Measurements from ENCODE around the gene DHX34.

The DHX34 gene

GRCh38 chr19:47415953-47416642 lies 67.0 kb downstream of the DHX34 start:
- no peak for DNase-seq
- Histone ChIP-seq H3K27me3 (peaks cover 0 to 75% of the 10 kb centered on the region in 2 donors), H3K36me3 (peaks cover 0 to 8% (median 0%) of the 10 kb centered on the region in 3 donors), H3K27ac (no peak overlapping the region), H3K4me3 (no peak overlapping the region), H3K9me3 (no peaks in the 10 kb centered on the region), H3K4me1 (peaks cover 0 to 23% (median 9%) of the 10 kb centered on the region in 4 donors)
- intact Hi-C loops (cut with DNase I; ENCODE audit: low total_unique reads): no loop called here
- TF ChIP-seq CTCF (IDR thresholded peaks at IDR 0.05): no peak

DNA sequence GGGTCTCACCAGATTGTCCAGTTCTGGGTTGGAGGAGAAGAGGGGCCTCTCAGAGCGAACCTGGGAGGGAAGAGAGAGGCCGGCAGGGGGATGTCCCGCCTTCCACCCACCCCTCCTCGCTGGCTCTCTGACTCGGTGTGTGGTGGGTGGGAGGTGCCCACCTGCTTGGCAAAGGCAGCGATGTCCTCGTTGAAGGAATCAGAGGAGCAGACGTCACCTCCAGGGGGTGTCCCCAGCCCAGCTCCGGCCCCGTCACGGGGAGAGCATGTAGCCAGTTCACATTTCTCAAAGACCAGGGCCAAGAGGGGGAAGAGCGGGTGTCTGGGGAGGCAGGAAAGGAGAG lies 67.5 kb downstream of the DHX34 start:
- Histone ChIP-seq H3K27me3 (peaks cover 0 to 80% of the 10 kb centered on the region in 2 donors), H3K36me3 (peaks cover 0 to 8% (median 0%) of the 10 kb centered on the region in 3 donors), H3K9me3 (no peaks in the 10 kb centered on the region), H3K4me1 (peaks cover 0 to 27% (median 9%) of the 10 kb centered on the region in 4 donors), H3K4me3 (no peak overlapping the region), H3K27ac (no peak overlapping the region)
- intact Hi-C loops (cut with DNase I; ENCODE audit: low total_unique reads): no loop called here
- no peak for DNase-seq
- TF ChIP-seq CTCF (IDR thresholded peaks at IDR 0.05): no peak

DNA sequence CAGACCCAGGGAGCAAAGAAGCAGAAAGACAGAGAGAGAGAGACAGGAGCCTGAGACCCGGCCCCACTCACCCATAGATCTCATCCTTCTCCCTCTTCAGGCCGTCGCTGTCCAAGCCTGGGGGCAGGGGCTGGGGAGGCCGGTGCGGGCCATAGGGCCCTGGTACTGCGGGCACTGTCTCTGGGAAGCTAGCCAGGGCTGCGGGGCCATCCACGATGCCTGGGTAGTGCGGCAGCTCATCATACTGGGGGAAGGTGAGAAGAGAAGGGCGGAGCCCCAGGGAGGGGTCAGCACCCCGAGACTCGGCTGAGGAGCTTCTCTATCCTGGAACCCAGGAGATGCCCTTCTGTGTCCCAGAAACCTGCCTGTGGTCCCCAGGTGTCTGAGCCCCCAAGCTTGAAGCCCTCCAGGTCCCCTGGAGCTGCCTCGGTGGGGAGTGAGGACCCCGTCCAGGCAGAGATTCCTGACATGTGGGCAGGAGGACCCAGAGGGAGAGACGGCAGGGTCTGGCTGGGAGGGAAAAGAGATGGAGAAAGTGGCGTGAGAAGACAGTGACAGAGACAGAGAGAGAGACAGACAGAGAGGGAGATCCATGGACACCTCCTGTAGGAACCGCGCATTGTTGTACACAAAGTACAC lies 68.1 kb downstream of the DHX34 start:
- Histone ChIP-seq H3K4me1 (peaks cover 0 to 32% (median 11%) of the 10 kb centered on the region in 4 donors), H3K27me3 (peaks cover 0 to 86% of the 10 kb centered on the region in 2 donors), H3K4me3 (no peak overlapping the region), H3K9me3 (no peaks in the 10 kb centered on the region), H3K36me3 (peaks cover 0 to 8% (median 0%) of the 10 kb centered on the region in 3 donors), H3K27ac (no peak overlapping the region)
- no peak for DNase-seq
- no peak for TF ChIP-seq CTCF (IDR thresholded peaks at IDR 0.05)
- intact Hi-C loops (cut with DNase I; ENCODE audit: low total_unique reads): no loop called here

DNA sequence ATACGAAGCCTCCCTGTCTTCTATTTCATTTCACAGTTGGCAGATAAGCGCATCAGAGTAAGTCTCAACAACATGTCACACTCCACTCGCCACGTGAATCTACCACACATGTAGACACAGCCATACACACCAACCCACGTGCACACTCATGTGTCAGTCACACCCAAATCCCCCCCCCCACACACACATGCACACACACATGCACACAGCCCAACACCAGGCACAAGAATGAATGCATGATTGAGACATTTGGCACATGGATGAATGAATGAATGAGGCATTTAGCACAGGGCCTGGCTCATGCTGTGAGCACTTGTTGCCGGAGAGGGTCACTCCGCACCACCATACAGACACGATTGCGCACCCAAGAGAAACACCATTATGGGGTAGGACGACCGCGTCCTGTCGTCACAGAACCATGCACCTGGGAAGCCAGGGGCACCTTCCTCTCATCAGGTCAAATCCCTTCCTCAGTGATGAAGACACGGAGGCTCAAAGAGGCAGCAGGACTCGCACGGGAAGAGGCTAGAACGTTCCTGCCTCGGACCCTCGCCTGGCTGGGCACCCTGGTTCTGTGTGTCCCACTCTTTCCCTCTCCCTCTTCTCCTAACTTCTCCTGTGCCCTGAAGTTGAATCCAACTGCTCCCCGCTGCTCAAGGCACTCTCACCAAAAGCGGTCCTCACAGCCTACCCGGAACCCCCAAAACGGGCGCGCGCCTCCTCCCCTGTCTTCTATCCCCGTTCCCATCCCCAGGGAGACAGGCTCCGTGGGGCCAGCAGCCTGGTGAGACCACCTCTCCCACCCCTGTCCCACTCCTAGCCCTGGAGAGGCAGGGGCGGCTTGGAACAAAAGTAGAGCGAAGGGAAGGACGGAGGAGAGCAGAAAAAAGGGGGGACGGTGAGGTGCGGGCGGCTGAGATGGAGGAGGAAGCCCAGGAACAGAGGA lies 68.9 kb downstream of the DHX34 start:
- H3K36me3 ChIP-seq: peaks cover 0 to 8% (median 0%) of the 10 kb centered on the region in 3 donors
- H3K27ac ChIP-seq: no peak overlapping the region
- peaks cover 0 to 32% (median 11%) of the 10 kb centered on the region in 4 donors for H3K4me1 ChIP-seq
- no peak for TF ChIP-seq CTCF (IDR thresholded peaks at IDR 0.05)
- intact Hi-C loops (cut with DNase I; ENCODE audit: low total_unique reads): no loop called here
- peak overlapping the region; percentile 40 to 52 for H3K4me3 ChIP-seq
- H3K9me3 ChIP-seq: no peaks in the 10 kb centered on the region
- H3K27me3 ChIP-seq: peaks cover 0 to 90% of the 10 kb centered on the region in 2 donors
- DNase-seq: no peak

DNA sequence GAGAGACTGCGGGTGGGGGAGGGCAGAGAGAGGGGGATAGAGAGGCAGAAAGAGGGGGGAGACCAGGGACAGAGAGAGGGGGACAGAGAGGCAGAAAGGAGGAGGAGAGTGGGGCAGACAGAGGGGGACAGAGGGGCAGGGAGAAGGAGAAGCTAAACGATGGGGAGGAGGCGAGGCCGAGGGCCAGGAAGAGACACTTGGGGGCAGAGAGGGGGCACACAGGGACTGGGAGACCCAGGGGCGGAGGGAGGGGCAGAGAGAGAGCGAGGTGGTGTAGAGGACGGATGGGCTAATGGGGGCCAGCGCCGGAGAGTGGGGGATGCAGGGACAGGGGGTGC lies 69.5 kb downstream of the DHX34 start:
- TF ChIP-seq CTCF (IDR thresholded peaks at IDR 0.05): no peak
- no peak for DNase-seq
- Histone ChIP-seq H3K4me3 (peak overlapping the region; percentile 40 to 52), H3K9me3 (no peaks in the 10 kb centered on the region), H3K27me3 (peaks cover 0 to 95% of the 10 kb centered on the region in 2 donors), H3K4me1 (peaks cover 0 to 32% (median 11%) of the 10 kb centered on the region in 4 donors), H3K27ac (no peak overlapping the region), H3K36me3 (peaks cover 0 to 8% (median 0%) of the 10 kb centered on the region in 3 donors)
- intact Hi-C loops (cut with DNase I; ENCODE audit: low total_unique reads): no loop called here

All from tibial artery (tissue), 4 donors.